Measurements from ENCODE around the gene F8A3. TPM values are rescaled to one million over a fixed set of nuclear protein-coding genes. Genes with fewer than 3 reads are reported as not detected.

The F8A3 gene
- total and polyA plus RNA-seq, 2 of the 4 experiments (the other 2 are of a cell fraction) = 0.18 to 1.5 TPM

GRCh38 chrX:155435744-155436112 is 22.7 kb downstream of the F8A3 start:
- Histone ChIP-seq H3K56ac (ENCODE audit: extremely low read depth, insufficient read depth, low read length) (no peak overlapping the region), H2AFZ (replicated peaks; ENCODE audit: low read length, poor library complexity) (no peak overlapping the region), H3K4me2 (ENCODE audit: low read depth, low read length) (no peak overlapping the region), H3K27me3 (ENCODE audit: control insufficient read depth, insufficient read depth, low read length) (no peaks in the 10 kb centered on the region), H3K27ac (ENCODE audit: insufficient read depth, low read length) (no peak overlapping the region), H3K9ac (ENCODE audit: low read depth, low read length) (no peak overlapping the region), H3K14ac (replicated peaks; ENCODE audit: low read depth, low read length) (no peak overlapping the region), H4K91ac (ENCODE audit: insufficient read depth, low read depth, low read length) (no peak overlapping the region), H2BK5ac (ENCODE audit: low read depth, low read length, poor library complexity, severe bottlenecking) (no peak overlapping the region), H2BK20ac (ENCODE audit: low read depth, low read length) (no peak overlapping the region), H3K4ac (ENCODE audit: low read depth, low read length) (no peak overlapping the region), H3K23ac (ENCODE audit: low read depth, low read length) (no peak overlapping the region), H2AK5ac (ENCODE audit: low read depth, low read length) (no peak overlapping the region), H3K36me3 (ENCODE audit: control insufficient read depth, insufficient read depth, low read length) (no peaks in the 10 kb centered on the region), H4K20me1 (ENCODE audit: insufficient read depth, low read length) (no peaks in the 10 kb centered on the region), H4K5ac (ENCODE audit: low read depth, low read length) (no peak overlapping the region), H3K18ac (ENCODE audit: low read depth, low read length) (no peak overlapping the region), H3K4me3 (ENCODE audit: insufficient read depth, low read depth, low read length) (no peak overlapping the region), H2BK15ac (ENCODE audit: low read depth, low read length) (no peak overlapping the region), H3K79me1 (ENCODE audit: low read depth in 1 of 2, low read length in 2 of 2) (no peaks in the 10 kb centered on the region), H3K4me1 (ENCODE audit: control insufficient read depth, insufficient read depth, low read length) (no peaks in the 10 kb centered on the region), H2AK9ac (replicated peaks; ENCODE audit: low read depth, low read length, poor library complexity) (no peak overlapping the region), H2BK120ac (ENCODE audit: low read depth, low read length) (no peak overlapping the region), H3K9me3 (ENCODE audit: control insufficient read depth, insufficient read depth, low read length) (peaks cover 4% of the 10 kb centered on the region; the same call in 1 of the 2 replicates), H3K9me1 (ENCODE audit: insufficient read depth, low read length) (no peaks in the 10 kb centered on the region), H4K8ac (ENCODE audit: low read depth in 2 of 2, low read length in 2 of 2) (no peak overlapping the region)
- DNase-seq = no peak
- TF ChIP-seq CTCF (conservative IDR thresholded peaks at IDR 0.05; ENCODE audit: low read depth, low read length) (no peak), RAD21 (IDR thresholded peaks at IDR 0.05; ENCODE audit: low read length) (no peak), ELK1 (IDR thresholded peaks at IDR 0.05; ENCODE audit: borderline replicate concordance, low read depth, low read length) (no peak), CHD1 (IDR thresholded peaks at IDR 0.05; ENCODE audit: low read depth, low read length) (no peak), MAFK (IDR thresholded peaks at IDR 0.05; ENCODE audit: low read depth, low read length) (no peak), BHLHE40 (IDR thresholded peaks at IDR 0.05; ENCODE audit: low read depth, low read length) (no peak), FOS (IDR thresholded peaks at IDR 0.05; ENCODE audit: low read depth, low read length) (no peak), CEBPB (IDR thresholded peaks at IDR 0.05; ENCODE audit: low read depth, low read length) (no peak), USF2 (IDR thresholded peaks at IDR 0.05; ENCODE audit: low read depth, low read length) (no peak), MAZ (IDR thresholded peaks at IDR 0.05; ENCODE audit: borderline replicate concordance, low read depth, low read length) (no peak), RFX5 (IDR thresholded peaks at IDR 0.05; ENCODE audit: low read depth, low read length) (no peak), POLR2A (IDR thresholded peaks at IDR 0.05; ENCODE audit: low read depth, low read length) (no peak), SMC3 (IDR thresholded peaks at IDR 0.05; ENCODE audit: low read depth, low read length) (no peak)
- dilution Hi-C loops (cut with HindIII; ENCODE audit: low sequenced_read_pairs, unreplicated experiment) = no loop called here
- POLR2A ChIA-PET (ENCODE audit: unreplicated experiment) = no interaction called here
- intact Hi-C loops (cut with micrococcal nuclease) = no loop called here
- WGBS, 2 experiments (ENCODE audit: extremely low coverage in 2 of 2, insufficient read length in 1 of 2) = no CpG with 5 or more reads among the region's 2 CpGs
- no TSS peak for BruUV-seq (replicated peaks)
- CTCF ChIA-PET = no interaction called here
- ATAC-seq (ENCODE audit: low read depth) = no peak
- in situ Hi-C loops (cut with MboI; ENCODE audit: low sequenced_read_pairs) = no loop called here
